ENCODE data around the gene SMAD6. TPM values are rescaled to one million over a fixed set of nuclear protein-coding genes. Genes with fewer than 3 reads are reported as not detected.

SMAD6 gene
- total and polyA plus RNA-seq, 10 of the 15 experiments (the other 5 are each of a cell fraction or from before 2014, with no cell fraction given): under 0.01 to 0.10 (median 0.03) TPM; not detected in 7

GRCh38 chr15:66692391-66692790 lies 9.6 kb upstream of the SMAD6 start:
- no peak for TF ChIP-seq JUND (IDR thresholded peaks at IDR 0.05; ENCODE audit: low read depth, low read length)
- no peak for TF ChIP-seq E2F8 (IDR thresholded peaks at IDR 0.05; ENCODE audit: low read depth, partially characterized antibody)
- TF ChIP-seq POLR2AphosphoS5 (IDR thresholded peaks at IDR 0.05; ENCODE audit: low read length): no peak
- TF ChIP-seq IKZF1 (conservative IDR thresholded peaks at IDR 0.05): no peak
- no peak for TF ChIP-seq BMI1 (IDR thresholded peaks at IDR 0.05; ENCODE audit: borderline replicate concordance)
- Histone ChIP-seq H3K9me3 (replicated peaks; ENCODE audit: control insufficient read depth, insufficient read depth, low read length) (no peaks in the 10 kb centered on the region), H3K79me2 (ENCODE audit: control insufficient read depth, insufficient read depth, low read length) (no peaks in the 10 kb centered on the region), H3K4me2 (ENCODE audit: control insufficient read depth, insufficient read depth) (no peak overlapping the region; the same call in 1 of the 2 replicates), H3K27ac (ENCODE audit: control insufficient read depth, insufficient read depth) (peak overlapping the region; percentile 78), H3K4me3 (no peak overlapping the region), H3K4me1 (ENCODE audit: control insufficient read depth, insufficient read depth, low read length) (peaks cover 8% of the 10 kb centered on the region), H3K36me3 (ENCODE audit: control insufficient read depth in 2 of 2, insufficient read depth in 2 of 2, low read length in 1 of 2) (no peaks in the 10 kb centered on the region), H3K27me3 (replicated peaks in 1 of 2; ENCODE audit: control insufficient read depth in 2 of 2, insufficient read depth in 2 of 2, low read length in 1 of 2) (no peaks in the 10 kb centered on the region), H2AFZ (ENCODE audit: control insufficient read depth, low read depth, low read length) (peak overlapping the region; percentile 91), H4K20me1 (ENCODE audit: control insufficient read depth, insufficient read depth) (no peaks in the 10 kb centered on the region), H3K9ac (ENCODE audit: control insufficient read depth, insufficient read depth, low read length) (no peak overlapping the region)
- in situ Hi-C loops (cut with MboI) (no loop called here), intact Hi-C loops (cut with micrococcal nuclease; ENCODE audit: unreplicated experiment) (loop anchor here (10.0 kb wide), 1 partner anchor 162 kb away; no protein-coding TSS in a partner anchor)
- ChIA-PET CTCF (interaction anchor here (1.2 kb wide), 1 partner anchor 9 kb away, joined by 3 read pairs; no protein-coding TSS in a partner anchor), RAD21 (ENCODE audit: unreplicated experiment) (no interaction called here), SMC1A (ENCODE audit: uncharacterized antibody, unreplicated experiment) (interaction anchor here (1.1 kb wide), 1 partner anchor 73 kb away, joined by 4 read pairs; no protein-coding TSS in a partner anchor), POLR2A (no interaction called here)
- ATAC-seq (peak; percentile 37; the same call in 2 of the 3 replicates), FAIRE-seq (no peak), DNase-seq (ENCODE audit: low read depth, low spot score) (no peak)
- no TSS peak for BruUV-seq (replicated peaks)
- WGBS (ENCODE audit: insufficient coverage, insufficient replicate concordance, low lambda C conversion rate, missing lambda C conversion rate): 37% methylated on average over 3 of the region's 3 CpGs

Data from GM12878 (cell line).